Left lung (tissue), 10 donors: Measurements from ENCODE around the gene SINHCAF. TPM values are rescaled to one million over a fixed set of nuclear protein-coding genes. Genes with fewer than 3 reads are reported as not detected.

Experiments used
- ATAC-seq: fragments of 200-7000 bp; cut with Tn5 transposase; one replicate; pipeline ENCODE4 v1.9.1; 2020; ENCODE audit warnings: moderate library complexity
- DNase-seq, 4 donors: peaks; one replicate each; pipeline ENCODE4 v3.0.0-alpha.2; 2013 to 2020
- H3K27ac ChIP-seq, 2 donors: fragments of 200-600 bp; sonication (generic) in 1 of 2; one replicate each; pipeline versions ENCODE4 v1.5.0 to v1.8.0; 2020 to 2021
- H3K27me3 ChIP-seq, 2 donors: fragments of 200-600 bp; sonication (generic) in 1 of 2; one replicate each; pipeline versions ENCODE4 v1.5.0 to v1.8.0; 2020 to 2021
- H3K36me3 ChIP-seq, 2 donors: fragments of 200-600 bp; sonication (generic) in 1 of 2; one replicate each; pipeline versions ENCODE4 v1.5.0 to v1.8.0; 2020 to 2021
- H3K4me1 ChIP-seq, 2 donors: fragments of 200-600 bp; one replicate each; pipeline ENCODE4 v1.8.0; 2021
- H3K4me3 ChIP-seq, 2 donors: fragments of 200-600 bp; sonication (generic) in 1 of 2; one replicate each; pipeline versions ENCODE4 v1.5.0 to v1.8.0; 2020 to 2021; ENCODE audit warnings: mild to moderate bottlenecking in 1 of 2
- H3K9me3 ChIP-seq, 2 donors: fragments of 200-600 bp; sonication (generic) in 1 of 2; one replicate each; pipeline versions ENCODE4 v1.5.0 to v1.8.0; 2020 to 2021
- intact Hi-C, 2 donors: fragments of 100-400 bp; cut with DNase I; formaldehyde crosslinking; loops; one replicate each; pipeline versions ENCODE4 v1.11.2 to v1.14.2; 2022
- polyA plus RNA-seq, 6 donors: library from polyadenylated mRNA; unstranded; fragments of 120-200 nt; gene quantifications; one replicate each; pipeline ENCODE4 v1.2.1, GENCODE V29; 2013; ENCODE audit not compliant: insufficient read length in 6 of 6
- total RNA-seq, 2 donors: library from RNA; stranded (reverse); fragmentation: NEBNext Ultra II Directional; extraction: Animal tissue kit (Norgen Biotek cat#: 25700); gene quantifications; one replicate each; pipeline ENCODE4 v1.2.1, GENCODE V29; 2021
- TF ChIP-seq, protein P1 (sequence below), 2 donors: fragments of 200-600 bp; sonication (generic) in 1 of 2; IDR thresholded peaks; one replicate each; pipeline versions ENCODE4 v1.5.0 to v1.8.0; 2021; ENCODE audit warnings: antibody characterized with exemption in 2 of 2
- donor health status: DM: no; HTN: yes; CAD: no.
- donor health status: DM: no; HTN: no; CAD: no.

Gene SINHCAF
- total and polyA plus RNA-seq, 8 donors, result 37.9 to 138 (median 119) TPM

DNA sequence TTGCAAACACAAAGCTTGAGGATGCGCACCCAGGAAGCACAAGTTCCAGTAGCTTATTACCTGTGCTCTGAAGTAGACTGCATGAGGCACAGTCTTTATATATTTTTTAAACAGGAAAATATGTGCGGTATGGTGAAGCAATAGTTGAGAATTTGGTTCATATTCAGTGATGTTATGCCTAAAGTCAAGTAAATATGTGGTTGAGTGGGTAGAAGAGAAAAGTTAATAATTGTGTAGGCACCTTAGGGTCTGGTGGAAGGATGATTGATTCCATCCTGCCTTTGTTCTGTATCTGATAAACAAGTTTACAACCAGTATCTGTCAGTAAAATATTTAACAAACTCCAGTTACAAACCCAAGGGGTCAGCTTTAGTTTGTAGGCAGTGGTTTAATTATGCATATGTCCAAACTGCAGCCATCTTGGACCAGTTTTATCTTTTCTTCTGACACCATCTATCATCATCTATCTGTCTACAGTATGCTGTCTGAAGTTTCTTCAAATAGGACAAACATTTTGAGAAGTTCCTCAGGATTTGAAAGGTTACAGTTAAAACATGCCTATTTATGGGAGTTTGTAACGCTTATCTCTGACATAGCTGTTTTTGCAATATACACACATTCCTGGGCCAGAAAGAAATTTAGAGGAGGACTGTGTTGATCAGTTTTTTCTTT is 10.8 kb downstream of the SINHCAF start:
- TF ChIP-seq, protein P1, sequence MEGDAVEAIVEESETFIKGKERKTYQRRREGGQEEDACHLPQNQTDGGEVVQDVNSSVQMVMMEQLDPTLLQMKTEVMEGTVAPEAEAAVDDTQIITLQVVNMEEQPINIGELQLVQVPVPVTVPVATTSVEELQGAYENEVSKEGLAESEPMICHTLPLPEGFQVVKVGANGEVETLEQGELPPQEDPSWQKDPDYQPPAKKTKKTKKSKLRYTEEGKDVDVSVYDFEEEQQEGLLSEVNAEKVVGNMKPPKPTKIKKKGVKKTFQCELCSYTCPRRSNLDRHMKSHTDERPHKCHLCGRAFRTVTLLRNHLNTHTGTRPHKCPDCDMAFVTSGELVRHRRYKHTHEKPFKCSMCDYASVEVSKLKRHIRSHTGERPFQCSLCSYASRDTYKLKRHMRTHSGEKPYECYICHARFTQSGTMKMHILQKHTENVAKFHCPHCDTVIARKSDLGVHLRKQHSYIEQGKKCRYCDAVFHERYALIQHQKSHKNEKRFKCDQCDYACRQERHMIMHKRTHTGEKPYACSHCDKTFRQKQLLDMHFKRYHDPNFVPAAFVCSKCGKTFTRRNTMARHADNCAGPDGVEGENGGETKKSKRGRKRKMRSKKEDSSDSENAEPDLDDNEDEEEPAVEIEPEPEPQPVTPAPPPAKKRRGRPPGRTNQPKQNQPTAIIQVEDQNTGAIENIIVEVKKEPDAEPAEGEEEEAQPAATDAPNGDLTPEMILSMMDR (IDR thresholded peaks at IDR 0.05), result no peak
- no peak overlapping the region for H3K27ac ChIP-seq
- DNase-seq, result no peak
- H3K4me3 ChIP-seq, result no peak overlapping the region
- H3K27me3 ChIP-seq, result no peaks in the 10 kb centered on the region
- H3K4me1 ChIP-seq, result peaks cover 0 to 44% of the 10 kb centered on the region in 2 donors
- no peaks in the 10 kb centered on the region for H3K9me3 ChIP-seq
- no peaks in the 10 kb centered on the region for H3K36me3 ChIP-seq
- no peak for ATAC-seq
- intact Hi-C loops, result no loop called here

DNA sequence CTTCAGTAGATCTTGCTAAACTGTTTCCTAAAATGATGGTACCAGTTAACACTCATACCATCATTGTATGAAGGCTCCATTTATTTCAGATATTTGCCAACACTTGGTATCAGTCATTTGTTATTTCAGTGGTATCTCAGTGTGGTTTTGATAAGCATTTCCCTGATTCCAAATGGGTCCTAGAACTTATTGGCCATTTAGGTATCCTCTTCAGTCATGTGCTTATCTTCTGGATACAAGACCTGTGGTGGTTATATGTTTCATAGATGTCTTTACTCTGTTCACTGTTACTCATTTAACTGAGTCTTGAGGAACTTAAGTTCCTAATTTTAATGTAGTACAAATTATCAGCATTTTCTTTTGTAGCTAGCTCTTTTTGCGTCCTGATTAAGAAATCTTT is 13.5 kb downstream of the SINHCAF start:
- Histone ChIP-seq H3K4me3 (no peak overlapping the region), H3K27me3 (no peaks in the 10 kb centered on the region), H3K36me3 (no peaks in the 10 kb centered on the region), H3K9me3 (no peaks in the 10 kb centered on the region), H3K4me1 (peaks cover 0 to 23% of the 10 kb centered on the region in 2 donors), H3K27ac (no peak overlapping the region)
- TF ChIP-seq, protein P1 (IDR thresholded peaks at IDR 0.05), result no peak
- intact Hi-C loops, result no loop called here
- ATAC-seq, result no peak
- no peak for DNase-seq

DNA sequence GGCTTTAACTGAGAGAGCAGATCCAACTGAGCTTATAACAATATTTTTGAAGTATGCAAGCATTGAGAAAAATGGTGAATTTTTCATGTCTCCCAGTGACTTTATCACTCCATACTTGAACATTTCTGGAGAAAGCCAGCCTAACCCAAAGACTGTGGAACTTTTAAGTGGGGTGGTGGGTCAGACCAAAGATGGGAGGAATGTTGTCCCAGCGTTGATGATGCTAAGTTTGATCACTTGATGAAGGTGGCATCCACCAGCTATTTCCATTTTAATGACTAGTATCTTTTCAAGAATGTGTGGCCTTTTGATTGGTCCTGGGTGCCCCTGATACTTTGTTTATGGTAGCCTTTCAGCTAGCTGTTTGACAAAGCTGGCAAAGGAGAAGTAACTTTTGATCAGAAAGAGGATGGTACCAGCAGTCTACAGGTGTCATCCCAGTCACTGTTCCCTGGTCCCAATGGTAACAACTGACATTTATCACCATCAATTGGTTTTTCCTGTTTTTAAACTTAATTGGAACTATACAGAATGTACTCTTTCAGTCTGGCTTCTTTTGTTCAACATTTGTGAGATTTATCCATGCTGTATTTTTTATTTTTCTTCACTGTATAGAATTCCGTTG is 14.2 kb downstream of the SINHCAF start:
- ATAC-seq (no peak), DNase-seq (no peak)
- Histone ChIP-seq H3K27me3 (no peaks in the 10 kb centered on the region), H3K9me3 (no peaks in the 10 kb centered on the region), H3K27ac (no peak overlapping the region), H3K36me3 (no peaks in the 10 kb centered on the region), H3K4me1 (peaks cover 0 to 16% of the 10 kb centered on the region in 2 donors), H3K4me3 (no peak overlapping the region)
- intact Hi-C loops, result no loop called here
- TF ChIP-seq, protein P1 (IDR thresholded peaks at IDR 0.05), result no peak

DNA sequence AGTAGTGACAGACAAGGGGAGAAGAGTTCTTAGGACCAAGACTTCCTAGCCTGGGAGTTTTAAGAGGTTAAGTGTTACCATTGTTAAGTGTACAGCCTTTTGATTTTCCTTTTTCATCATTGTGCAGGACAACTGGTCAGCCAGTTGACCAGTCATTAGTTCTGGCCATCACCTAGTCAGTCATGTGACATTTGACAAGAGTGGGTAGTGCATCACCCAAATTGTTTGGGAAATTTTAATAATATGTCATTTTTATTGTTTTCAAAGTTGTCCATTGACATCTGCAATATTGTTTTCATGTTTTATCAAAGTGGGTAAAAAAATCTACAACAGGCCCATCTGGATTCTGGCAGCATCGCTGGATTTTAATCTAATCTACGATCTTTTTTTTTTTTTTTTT is 15.5 kb downstream of the SINHCAF start:
- ATAC-seq, result no peak
- DNase-seq, result no peak
- intact Hi-C loops, result no loop called here
- Histone ChIP-seq H3K36me3 (no peaks in the 10 kb centered on the region), H3K9me3 (no peaks in the 10 kb centered on the region), H3K27me3 (no peaks in the 10 kb centered on the region), H3K27ac (no peak overlapping the region), H3K4me1 (peaks cover 0 to 10% of the 10 kb centered on the region in 2 donors), H3K4me3 (no peak overlapping the region)
- TF ChIP-seq, protein P1 (IDR thresholded peaks at IDR 0.05), result no peak

DNA sequence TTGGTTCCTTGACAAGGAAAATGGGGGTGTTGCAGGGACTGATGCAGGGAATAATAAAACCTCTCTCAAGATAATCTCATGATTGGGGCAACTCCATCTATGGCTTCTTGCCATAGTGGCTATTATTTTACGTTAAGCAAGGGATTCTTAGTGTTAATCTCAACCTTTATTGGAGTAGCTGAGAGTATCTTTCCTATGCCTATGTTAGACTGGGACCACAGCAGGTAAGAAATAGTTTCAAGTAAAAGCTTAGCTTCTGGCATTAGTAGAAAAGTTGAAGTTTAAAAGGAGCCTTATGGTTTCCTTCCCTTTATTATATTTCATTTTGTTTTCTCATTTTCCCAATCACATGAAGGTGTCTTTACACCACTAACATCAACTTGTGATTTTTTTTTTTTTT is 16.7 kb downstream of the SINHCAF start:
- Histone ChIP-seq H3K27ac (no peak overlapping the region), H3K36me3 (peaks cover 0 to 10% of the 10 kb centered on the region in 2 donors), H3K27me3 (no peaks in the 10 kb centered on the region), H3K9me3 (no peaks in the 10 kb centered on the region), H3K4me1 (no peaks in the 10 kb centered on the region), H3K4me3 (no peak overlapping the region)
- intact Hi-C loops, result no loop called here
- ATAC-seq, result no peak
- TF ChIP-seq, protein P1 (IDR thresholded peaks at IDR 0.05), result no peak
- no peak for DNase-seq
